Nephron progenitor cell (in vitro differentiated cells): ENCODE measurements around the gene ILDR2.

Experiments used
- DNase-seq: peaks from one replicate; pipeline ENCODE4 v3.0.0; 2021
- H3K27ac Mint-ChIP-seq: 2 replicates; pipeline ENCODE4 v1.8.0; 2021; ENCODE audit warnings: mild to moderate bottlenecking, moderate library complexity, mixed read lengths
- H3K27me3 Mint-ChIP-seq: 2 replicates; pipeline ENCODE4 v1.8.0; 2021; ENCODE audit warnings: mild to moderate bottlenecking, low read depth, mixed read lengths; ENCODE audit not compliant: poor library complexity
- H3K36me3 Mint-ChIP-seq: 2 replicates; pipeline ENCODE4 v1.8.0; 2021; ENCODE audit warnings: low read depth, mixed read lengths
- H3K4me1 Mint-ChIP-seq: 2 replicates; pipeline ENCODE4 v1.8.0; 2021; ENCODE audit warnings: mixed read lengths
- H3K4me3 Mint-ChIP-seq: 2 replicates; pipeline ENCODE4 v1.8.0; 2021; ENCODE audit warnings: mild to moderate bottlenecking, moderate library complexity, mixed read lengths
- H3K9me3 Mint-ChIP-seq: 2 replicates; pipeline ENCODE4 v1.8.0; 2021; ENCODE audit warnings: mild to moderate bottlenecking, moderate library complexity, mixed read lengths
- CTCF ChIP-seq: fragments of 200-600 bp; sonication (generic); IDR thresholded peaks from 2 replicates; pipeline ENCODE4 v1.5.0; 2021; ENCODE audit warnings: antibody characterized with exemption

ILDR2 gene

GRCh38 chr1:166905136-166905535 is 70.2 kb downstream of the ILDR2 start:
- TF ChIP-seq CTCF: no peak
- Mint-ChIP-seq H3K4me1 (no peaks in the 10 kb centered on the region), H3K9me3 (no peaks in the 10 kb centered on the region)

GRCh38 chr1:166903232-166903631 is 72.1 kb downstream of the ILDR2 start:
- DNase-seq: no peak
- Mint-ChIP-seq H3K27me3 (peaks cover 12% of the 10 kb centered on the region), H3K9me3 (peaks cover 4% of the 10 kb centered on the region), H3K4me1 (no peaks in the 10 kb centered on the region), H3K4me3 (no peak overlapping the region), H3K36me3 (no peaks in the 10 kb centered on the region), H3K27ac (no peak overlapping the region)
- TF ChIP-seq CTCF: no peak

More at GRCh38 chr1:166905136-166905535, 70.2 kb downstream of the ILDR2 start:
- no peaks in the 10 kb centered on the region for H3K36me3 Mint-ChIP-seq
- H3K4me3 Mint-ChIP-seq: no peak overlapping the region
- H3K27ac Mint-ChIP-seq: no peak overlapping the region
- DNase-seq: no peak
- H3K27me3 Mint-ChIP-seq: peaks cover 13% of the 10 kb centered on the region

GRCh38 chr1:166902279-166902678 is 73.1 kb downstream of the ILDR2 start:
- peaks cover 12% of the 10 kb centered on the region for H3K9me3 Mint-ChIP-seq
- H3K36me3 Mint-ChIP-seq: no peaks in the 10 kb centered on the region
- peaks cover 9% of the 10 kb centered on the region for H3K27me3 Mint-ChIP-seq

GRCh38 chr1:166900987-166901386 is 74.4 kb downstream of the ILDR2 start:
- Mint-ChIP-seq H3K27me3 (peaks cover 9% of the 10 kb centered on the region), H3K4me3 (no peak overlapping the region), H3K27ac (no peak overlapping the region), H3K4me1 (no peaks in the 10 kb centered on the region), H3K9me3 (peaks cover 20% of the 10 kb centered on the region), H3K36me3 (peaks cover 4% of the 10 kb centered on the region)
- TF ChIP-seq CTCF: no peak
- no peak for DNase-seq

More at GRCh38 chr1:166902279-166902678, 73.1 kb downstream of the ILDR2 start:
- Mint-ChIP-seq H3K27ac (no peak overlapping the region), H3K4me3 (no peak overlapping the region), H3K4me1 (no peaks in the 10 kb centered on the region)
- DNase-seq: no peak
- no peak for TF ChIP-seq CTCF

- H3K9me3 Mint-ChIP-seq: peaks cover 21% of the 10 kb centered on the region
- H3K36me3 Mint-ChIP-seq: peaks cover 4% of the 10 kb centered on the region
- H3K4me1 Mint-ChIP-seq: no peaks in the 10 kb centered on the region
- no peak for TF ChIP-seq CTCF
- peaks cover 12% of the 10 kb centered on the region for H3K27me3 Mint-ChIP-seq
- no peak overlapping the region for H3K27ac Mint-ChIP-seq
- no peak for DNase-seq
- H3K4me3 Mint-ChIP-seq: no peak overlapping the region
Measured at GRCh38 chr1:166899769-166900168, 75.6 kb downstream of the ILDR2 start.

GRCh38 chr1:166895766-166896165 is 79.6 kb downstream of the ILDR2 start:
- H3K27ac Mint-ChIP-seq: no peak overlapping the region
- H3K9me3 Mint-ChIP-seq: peaks cover 21% of the 10 kb centered on the region
- H3K4me1 Mint-ChIP-seq: no peaks in the 10 kb centered on the region

More at GRCh38 chr1:166895766-166896165, 79.6 kb downstream of the ILDR2 start:
- Mint-ChIP-seq H3K36me3 (peaks cover 4% of the 10 kb centered on the region), H3K27me3 (peaks cover 16% of the 10 kb centered on the region), H3K4me3 (no peak overlapping the region)
- DNase-seq: no peak
- TF ChIP-seq CTCF: no peak
